SH-SY5Y (cell line): ENCODE results near the gene CD9.

Experiments
- GATA2 ChIP-seq: IDR thresholded peaks from 2 replicates; pipeline ENCODE4 v1.6.1; 2011; ENCODE audit warnings: mild to moderate bottlenecking, low read depth, low read length
- GATA3 ChIP-seq: IDR thresholded peaks from 2 replicates; pipeline ENCODE4 v1.6.1; 2011; ENCODE audit warnings: low read depth, mild to moderate bottlenecking, low read length, moderate library complexity

- no peak for TF ChIP-seq GATA2
- TF ChIP-seq GATA3: no peak
Observed at GRCh38 chr12:6182279-6182898, 17.8 kb upstream of the CD9 start.
